ENCODE measurements around the gene TMBIM4.

Gene TMBIM4

DNA sequence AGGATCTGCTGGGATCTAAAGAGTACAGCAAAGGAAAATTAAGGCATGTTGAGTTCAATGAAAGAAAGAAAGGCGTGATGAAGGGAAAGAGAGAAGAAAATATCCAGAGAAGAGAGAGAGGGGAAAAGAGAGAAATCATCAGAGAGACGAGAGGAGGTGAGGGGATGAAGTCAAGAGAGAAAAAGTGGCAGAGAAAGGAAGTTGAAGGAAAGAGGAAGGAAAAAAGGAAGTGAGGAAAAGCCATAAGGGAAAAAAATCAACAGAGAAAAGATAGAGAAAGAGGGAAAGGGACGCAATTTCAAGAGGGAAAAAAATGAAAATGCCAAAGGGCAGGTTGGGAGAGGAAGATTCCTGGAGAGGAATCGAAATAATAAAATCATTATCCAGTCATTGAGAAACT lies 79.6 kb downstream of the TMBIM4 start:
- no peak for DNase-seq (ENCODE audit: low read depth)

DNA sequence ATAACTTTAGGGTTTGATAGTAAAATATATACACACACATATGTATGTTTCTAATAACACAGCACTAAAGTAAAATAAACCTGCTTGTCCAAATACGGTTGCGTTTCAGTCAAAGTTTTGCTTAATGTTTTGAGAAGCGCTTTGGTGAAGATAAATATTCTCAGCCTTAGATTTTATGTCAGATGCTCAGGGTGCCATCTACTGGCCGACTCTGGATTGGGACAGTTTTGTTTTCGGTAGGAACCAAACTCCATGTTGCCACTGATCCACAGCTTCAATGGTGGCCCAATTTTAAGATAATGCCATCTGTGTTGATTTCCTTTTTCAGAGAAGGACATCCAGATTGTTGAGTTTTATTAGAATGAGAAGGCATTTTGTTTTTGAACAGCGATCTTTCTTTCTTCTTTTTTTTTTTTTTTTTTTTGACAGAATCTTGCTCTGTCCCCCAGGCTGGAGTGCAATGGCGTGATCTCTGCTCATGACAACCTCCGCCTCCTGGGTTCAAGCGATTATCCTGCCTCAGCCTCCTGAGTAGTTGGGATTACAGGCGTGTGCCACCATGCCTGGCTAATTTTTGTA lies 82.3 kb downstream of the TMBIM4 start:
- peak; percentile 30 for DNase-seq (ENCODE audit: low read depth)

DNA sequence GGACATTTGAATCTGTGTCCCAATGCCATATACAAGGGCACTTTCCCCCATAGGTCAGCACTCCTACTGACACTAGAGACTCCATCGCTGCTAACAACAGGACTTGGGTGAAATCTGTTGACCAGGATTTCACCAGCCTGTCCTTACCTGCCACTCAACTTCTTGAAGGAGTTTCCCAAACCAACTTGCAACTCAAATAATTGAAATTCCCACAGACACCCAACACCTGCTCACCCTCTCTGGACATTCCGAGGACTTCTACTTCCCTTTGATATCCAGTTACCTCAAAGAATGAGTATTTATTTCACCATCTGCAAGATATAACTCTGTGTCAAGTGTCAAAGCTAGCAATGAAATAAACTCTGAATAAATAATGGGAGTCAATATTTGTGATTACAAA lies 83.8 kb downstream of the TMBIM4 start:
- DNase-seq (ENCODE audit: low read depth): no peak
